ENCODE data around the gene FAM222B.
A peak's percentile ranks its signal among the peaks of the same experiment; 100 is the strongest.
"Not testable (repeated sequence)": the region's sequence is repeated elsewhere in the genome, so short reads cannot be mapped to it uniquely, and the experiment has no call there.

FAM222B gene

DNA sequence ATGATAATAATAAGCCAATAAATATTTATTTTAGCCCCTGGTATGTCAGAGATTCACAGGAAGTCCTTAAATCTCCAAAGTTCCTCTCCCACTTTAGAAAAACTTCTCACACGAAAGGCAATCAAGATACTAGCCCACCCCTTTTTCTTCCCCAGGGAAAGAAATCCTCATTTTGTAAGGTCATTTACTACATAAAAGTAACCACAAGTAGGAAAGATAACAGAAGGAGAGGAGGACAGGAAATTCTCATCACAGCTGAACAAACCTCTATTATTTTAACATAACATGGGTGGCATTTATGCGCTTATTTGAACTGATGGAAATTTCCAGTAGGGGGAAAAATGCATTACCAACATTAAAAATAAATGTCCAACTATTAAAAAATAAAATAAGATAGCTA lies 3.4 kb downstream of the FAM222B start:
- DNase-seq = no peak

DNA sequence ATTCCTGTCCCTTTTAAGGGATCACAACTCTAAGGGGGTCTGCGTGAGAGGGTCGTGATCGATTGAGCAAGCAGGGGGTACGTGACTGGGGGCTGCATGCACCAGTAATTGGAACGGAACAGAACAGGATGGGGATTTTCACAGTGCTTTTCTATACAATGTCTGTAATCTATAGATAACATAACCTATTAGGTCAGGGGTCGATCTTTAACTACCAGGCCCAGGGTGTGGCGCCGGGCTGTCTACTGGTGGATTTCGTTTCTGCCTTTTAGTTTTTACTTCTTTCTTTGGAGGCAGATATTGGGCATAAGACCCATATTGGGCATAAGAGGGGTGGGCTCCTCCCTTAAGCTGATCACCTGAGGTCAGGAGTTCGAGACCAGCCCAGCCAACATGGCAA lies 6.0 kb downstream of the FAM222B start:
- DNase-seq = not testable (repeated sequence)

DNA sequence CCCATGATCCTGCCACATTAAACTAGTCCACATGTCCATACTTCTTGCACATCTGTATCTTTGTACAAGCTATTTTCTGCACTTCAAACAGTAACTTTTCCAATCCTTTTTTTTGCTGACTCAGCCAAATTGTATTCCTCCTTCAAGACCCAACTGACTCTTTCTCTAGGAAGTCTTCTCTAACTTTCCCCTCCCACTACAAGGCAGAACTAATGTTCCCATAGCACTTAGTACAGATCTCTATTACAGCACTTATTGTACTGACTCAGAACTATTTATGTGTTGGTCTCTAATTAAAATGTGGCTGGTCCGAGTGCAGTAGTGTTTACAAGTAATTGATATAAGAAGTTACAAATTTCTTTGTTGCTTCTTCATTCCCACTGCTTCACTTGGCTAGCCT lies 8.2 kb downstream of the FAM222B start:
- DNase-seq = no peak

DNA sequence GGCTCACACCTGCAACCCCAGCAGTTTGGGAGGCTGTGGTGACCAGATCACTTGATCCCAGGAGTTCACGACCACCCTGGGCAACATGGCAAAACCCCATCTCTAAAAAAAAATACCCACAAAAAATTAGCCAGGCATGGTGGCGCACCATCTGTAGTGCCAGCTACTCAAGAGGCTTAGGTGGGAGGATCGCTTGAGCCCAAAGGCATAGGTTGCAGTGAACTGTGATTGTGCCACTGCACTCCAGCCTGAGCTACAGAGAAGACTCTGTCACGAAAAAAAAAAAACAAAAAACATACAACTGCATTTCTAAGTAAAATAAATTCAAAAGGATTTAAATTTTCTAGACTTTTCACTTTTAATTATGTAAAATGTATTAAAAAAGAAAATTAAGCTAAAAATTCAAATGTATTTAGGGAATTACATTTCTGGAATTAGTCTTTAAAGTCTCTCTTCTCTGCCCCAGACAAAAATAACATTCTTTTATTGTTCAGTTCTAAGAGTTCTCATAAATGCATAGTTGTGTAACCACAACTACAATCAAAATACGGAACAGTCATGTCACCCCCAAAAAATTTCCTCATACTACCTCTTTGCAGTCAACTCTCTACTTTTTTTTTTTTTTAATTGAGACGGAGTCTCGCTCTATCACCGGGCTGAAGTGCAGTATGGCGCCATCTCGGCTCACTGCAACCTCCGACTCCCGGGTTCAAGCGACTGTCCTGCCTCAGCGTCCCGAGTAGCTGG lies 14.1 kb downstream of the FAM222B start:
- DNase-seq = no peak

DNA sequence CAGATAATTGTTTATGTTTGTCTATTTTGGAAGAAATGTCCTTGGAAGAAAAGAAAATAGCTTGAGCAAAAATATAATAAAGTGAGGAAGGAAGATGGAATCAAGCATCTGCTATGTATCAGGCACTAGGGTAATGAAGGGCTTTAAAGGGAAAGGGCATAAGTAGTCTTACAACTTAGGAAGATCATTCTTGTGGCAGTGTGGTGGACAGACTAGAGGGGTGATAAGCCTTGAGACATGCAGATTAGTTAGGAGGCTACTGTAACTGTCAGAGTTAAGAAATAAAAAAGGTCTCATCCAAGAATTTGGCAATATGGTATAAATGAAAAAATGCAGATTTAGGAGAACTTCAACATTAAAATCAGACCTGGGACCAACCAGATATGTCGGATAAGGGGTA lies 14.9 kb downstream of the FAM222B start:
- DNase-seq = no peak

DNA sequence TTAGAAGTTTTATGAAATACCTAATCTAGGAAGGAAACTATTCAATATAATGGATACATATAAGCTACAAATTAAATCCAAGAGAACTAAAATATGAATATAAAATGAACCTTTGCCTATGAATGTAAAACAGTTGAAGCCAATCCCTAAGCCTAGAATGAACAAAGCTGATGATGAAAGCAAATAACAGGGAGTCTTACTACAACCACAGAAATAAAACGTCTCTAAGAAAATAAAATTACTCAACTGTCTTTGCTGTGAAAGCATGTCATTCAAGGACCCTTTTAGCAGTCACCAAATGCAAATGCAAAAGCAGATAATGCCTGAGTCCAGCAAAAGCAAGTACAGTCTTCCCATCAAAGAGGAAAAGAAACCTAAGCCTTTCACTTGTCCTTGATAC lies 23.0 kb downstream of the FAM222B start:
- no peak for DNase-seq

DNA sequence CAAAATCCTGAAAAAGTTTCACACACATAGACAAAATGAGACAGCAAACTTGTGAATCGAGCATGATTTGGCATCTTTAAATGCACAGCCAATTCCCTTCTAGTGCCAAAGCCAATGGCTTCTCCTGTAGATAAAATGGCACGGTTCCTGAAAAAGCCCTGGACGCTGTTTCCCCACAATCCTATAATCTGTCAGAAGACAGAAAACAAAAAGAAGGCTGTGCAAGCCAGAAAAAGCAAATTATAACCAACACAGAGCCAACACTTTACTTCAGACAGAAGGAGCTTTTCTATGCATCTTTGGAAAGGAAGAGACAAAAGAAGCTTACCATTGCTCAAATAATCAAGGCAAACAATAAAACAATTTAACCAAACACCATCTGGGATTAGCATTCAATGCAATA lies 23.8 kb downstream of the FAM222B start:
- DNase-seq = no peak

DNA sequence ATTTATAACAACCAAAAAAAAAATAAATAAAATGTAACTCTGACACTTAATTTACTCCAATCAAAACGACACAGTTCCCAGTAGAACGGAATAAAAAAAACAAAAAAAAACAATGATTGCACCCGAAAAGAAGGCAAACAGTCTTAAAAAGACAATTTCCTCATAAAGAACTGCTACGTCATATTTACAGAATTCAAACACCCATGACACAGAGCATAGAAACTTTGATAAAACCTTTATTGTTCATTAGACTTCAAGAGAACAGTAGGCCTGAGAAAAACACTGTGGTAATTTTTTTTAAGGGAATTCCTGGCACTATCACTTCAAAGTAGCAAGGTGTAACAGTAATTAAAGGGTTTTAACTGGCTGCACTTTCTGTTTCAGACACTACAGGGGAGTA lies 26.1 kb downstream of the FAM222B start:
- DNase-seq = no peak

DNA sequence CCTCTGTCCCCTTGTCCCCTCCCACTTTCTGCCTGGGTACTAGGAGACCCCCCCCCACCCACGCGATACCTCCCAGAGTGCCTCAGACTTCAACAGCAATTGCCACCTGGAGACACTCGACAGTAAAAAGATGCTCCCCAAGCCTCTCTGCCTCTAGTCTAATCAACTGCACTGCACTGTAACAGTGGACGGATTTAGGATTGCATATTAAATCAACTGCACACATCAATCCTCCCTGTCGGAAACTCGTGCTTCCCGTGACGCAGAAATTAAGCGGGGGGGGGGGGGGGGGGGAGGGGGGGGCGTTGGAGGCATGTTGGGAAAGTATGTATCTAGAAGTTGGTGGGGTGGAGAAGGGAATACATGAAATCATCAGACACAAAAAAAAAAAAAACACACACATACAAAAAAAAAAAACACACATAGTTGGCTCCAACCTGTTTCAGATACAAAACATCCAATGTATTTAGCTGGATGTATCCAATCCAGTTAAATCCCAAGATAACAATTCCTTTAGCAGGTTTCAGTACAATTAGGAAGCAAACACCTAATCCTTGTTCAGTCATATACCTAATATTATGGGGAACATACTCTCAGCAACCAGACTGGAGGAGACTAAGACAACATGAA lies 29.7 kb downstream of the FAM222B start:
- peak; percentile 88 for DNase-seq

DNA sequence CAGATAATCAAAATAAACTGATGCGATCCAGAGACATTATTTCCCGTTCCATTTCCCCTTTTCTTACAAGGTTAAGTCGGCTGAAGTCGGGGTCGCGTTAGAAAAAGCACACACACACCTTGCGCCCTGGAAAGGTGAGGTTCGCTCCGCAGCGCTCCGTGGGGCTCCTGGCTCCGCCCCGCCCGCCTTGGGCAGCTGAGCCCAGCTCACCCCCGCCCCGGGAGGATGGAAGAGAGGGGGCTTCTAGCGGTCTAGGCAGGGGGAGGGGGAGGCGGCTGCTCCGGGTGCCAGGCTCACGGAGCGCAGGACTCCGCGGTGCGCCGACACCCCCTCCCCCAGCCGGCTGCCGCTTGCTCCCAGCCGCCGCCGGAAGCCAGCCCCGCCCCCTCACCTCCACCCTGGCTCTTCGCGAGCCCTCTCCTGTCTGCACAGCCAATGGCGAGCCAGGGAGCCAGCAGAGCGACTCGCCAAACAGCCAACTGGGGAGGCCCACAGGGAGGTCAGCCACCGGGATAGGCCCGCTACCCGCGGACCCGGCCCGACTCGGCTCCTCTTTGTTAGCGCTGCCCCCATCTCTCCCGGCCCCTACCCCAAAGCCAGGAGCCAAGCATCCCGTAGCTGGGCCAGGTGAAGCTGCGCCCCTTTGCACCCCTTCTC lies 30.4 kb downstream of the FAM222B start:
- peak; percentile 98 for DNase-seq

DNA sequence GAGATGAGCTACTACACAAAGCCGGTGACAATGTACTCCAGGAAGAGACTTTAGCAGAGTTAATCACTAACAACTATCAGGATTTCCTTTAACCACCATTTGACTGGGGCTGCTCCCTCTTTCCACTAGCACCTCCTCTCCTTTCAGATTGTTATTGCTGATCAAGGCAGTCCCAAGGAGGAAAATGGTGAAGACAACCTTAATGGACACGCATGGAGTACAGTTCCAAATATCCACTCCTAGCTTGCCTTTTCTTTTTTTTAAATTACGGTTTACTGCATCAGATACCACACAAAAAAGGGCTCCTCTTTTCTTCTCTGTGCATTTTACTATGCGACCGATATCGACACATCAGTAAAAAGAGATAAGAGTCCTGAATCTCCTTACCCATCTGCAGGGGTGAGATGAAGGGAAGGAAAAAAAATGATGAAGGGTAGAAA lies 30.9 kb downstream of the FAM222B start:
- DNase-seq = no peak

DNA sequence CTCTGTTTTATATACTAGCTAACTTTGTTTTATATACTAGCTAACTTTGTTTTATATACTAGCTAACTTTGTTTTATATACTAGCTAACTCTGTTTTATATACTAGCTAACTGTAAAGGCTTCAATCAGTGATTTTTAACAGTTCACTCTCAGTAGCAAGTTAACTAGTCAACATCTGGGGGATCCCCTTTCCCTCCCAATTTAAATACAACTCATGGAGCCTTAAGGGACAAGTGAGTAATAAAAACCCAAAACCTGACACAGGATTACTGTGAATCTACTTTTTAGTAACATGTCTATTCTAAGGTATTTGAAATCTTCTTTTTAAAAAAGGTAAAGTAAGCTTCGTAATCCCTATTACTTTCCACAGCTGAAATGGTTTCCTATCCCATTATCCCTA lies 32.2 kb downstream of the FAM222B start:
- DNase-seq = no peak

DNA sequence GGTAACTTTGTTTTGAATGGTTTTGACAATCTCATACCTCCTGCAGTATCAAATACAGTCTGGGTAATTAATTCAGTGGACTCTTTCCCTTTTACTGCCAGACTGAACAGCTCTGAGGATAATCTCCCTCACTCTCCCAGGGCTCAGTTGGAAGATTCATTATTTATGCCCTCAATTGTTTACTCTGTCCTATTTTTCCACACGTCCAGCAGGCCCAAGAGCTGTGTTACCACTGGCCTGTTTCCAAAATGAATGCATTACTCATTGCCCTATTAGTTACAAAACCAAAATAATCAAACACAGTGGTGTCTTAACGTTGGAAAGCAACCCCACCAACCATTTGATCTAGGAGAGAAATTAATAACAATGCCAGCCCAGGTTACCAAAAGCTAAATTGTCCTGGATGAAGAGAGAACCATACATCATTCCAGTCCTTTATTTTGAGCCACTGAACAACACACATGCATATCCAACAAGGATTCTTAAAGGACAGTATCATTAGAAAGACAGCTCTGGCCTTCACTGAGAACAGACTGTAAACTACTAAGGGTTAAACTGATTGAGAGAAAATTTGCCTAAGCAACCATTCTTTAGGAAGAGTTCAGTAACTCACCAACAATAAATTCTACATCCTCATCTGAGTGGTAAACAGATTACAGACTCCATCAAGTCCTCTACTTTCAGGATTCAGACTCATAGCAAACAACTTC lies 34.5 kb downstream of the FAM222B start:
- peak; percentile 34 for DNase-seq

DNA sequence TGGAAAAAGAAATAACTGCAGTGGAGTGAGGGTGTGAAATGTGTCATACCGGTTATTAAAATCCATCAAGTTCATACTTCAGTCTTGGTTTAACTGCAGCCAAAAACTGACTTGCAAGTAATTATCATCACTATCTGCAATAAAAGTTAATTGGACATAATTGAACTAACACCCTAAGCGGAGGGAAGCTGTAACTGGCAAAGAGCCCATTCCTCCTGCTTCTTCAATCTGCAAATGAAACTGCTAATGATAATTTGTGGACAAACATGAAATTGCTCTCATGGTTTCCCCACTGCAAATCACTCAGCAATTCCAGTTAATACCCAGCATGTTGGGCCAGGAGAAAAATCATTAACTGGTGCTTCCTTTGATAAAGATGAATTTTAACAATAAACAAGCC lies 46.5 kb downstream of the FAM222B start:
- no peak for DNase-seq

DNA sequence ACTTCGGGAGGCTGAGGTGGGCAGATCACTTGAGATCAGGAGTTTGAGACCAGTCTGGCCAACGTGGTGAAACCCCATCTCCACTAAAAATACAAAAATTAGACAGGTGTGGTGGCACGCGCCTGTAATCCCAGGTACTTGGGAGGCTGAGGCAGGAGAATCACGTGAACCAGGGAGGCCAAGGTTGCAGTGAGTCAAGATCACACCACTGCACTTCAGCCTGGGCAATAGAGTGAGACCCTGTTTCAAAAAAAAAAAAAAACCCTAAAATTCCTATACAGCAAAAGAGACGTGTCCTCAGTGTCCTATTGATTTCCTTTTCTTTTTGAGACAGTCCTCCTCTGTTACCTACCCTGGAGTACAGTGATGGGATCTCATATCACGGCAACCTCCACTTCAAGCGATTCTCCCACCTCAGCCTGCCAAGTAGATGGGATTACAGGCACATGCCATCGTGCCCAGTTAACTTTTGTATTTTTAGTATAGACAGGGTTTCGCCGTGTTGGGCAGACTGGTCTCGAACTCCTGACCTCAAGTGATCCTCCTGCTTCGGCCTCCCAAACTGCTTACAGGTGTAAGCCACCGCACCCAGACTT lies 47.6 kb downstream of the FAM222B start:
- not testable (repeated sequence) for DNase-seq

DNA sequence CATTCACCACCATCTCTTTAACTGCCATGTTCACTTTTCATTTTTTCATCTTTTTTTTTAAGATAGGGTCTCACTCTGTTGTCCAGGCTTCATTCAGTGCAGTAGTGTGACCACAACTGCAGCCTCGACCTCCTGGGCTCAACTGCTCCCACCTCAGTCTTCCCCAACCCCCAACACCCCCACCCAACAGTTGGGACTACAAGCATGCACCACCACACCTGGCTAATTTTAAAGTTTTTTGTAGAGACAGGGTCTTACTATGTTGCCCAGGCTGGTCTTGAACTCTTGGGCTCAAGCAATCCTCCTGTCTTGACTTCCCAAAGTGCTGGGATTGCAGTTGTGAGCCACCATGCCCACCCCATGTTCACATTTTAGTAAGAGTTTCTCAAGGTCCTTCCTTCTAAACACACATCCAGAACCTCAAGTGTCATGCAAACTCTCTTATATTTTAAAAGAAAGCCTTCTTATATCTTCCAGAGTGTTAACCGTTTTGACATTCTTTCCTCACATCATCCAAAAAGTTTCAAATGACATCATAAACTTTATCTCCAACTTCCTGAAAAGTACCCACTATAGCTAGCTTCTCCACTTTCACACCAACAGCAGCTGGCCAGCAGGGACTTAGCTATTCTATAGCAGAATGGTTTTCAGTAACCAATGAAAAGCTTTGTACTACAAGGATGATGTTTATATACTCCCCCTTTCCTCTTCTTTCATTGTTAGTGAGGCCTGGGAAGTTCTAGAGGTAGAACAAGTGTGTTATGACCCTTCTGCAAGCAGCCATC lies 49.5 kb downstream of the FAM222B start:
- DNase-seq = no peak

DNA sequence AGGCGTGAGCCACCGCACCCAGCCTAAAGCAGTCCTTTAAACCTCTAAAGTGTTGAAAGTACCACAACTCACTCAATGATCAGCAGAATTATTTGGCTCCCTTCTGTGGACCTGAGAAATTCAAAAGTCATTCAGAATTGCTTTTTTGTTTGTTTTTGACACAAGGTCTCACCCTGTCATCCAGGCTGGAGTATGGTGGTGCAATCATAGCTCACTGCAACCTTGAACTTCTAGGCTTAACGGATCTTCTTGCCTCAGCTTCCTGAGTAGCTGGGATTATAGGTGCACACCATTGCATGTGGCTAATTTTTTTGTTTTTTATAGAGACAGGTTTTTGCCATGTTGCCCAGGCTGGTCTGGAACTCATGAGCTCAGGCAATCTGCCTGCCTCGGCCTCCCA lies 54.5 kb downstream of the FAM222B start:
- DNase-seq = no peak

DNA sequence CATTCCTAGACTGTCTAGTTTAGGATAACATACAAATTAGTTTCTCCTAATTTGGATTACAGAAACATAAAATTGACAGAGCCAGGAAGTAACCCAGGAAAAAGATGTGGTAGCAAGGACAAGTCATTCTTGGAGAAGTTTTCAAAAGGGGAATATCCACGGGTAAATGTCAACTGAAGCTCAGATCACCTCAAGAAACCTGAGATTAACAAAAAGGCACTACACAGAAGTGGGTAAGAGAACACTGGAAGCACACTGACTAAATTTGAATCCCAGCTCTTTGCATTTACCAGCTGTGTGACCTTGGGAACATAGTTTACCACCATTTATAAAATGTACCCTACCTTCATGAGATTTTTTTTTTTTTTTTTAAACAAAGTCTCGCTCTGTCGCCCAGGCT lies 59.4 kb downstream of the FAM222B start:
- DNase-seq = no peak

DNA sequence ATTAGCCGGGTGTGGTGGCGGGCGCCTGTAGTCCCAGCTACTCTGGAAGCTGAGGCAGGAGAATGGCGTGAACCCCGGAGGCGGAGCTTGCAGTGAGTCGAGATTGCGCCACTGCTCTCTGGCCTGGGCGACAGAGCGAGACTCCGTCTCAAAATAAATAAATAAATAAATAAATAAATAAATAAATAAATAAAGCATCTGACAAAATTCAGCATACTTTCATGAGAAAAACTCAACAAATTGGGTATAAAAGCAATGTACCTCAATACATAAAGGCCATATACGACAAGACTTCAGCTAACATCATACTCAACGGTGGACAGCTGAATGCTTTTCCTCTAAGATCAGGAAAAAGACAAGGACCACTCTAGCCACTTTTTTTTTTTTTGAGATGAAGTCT lies 63.0 kb downstream of the FAM222B start:
- not testable (repeated sequence) for DNase-seq

DNA sequence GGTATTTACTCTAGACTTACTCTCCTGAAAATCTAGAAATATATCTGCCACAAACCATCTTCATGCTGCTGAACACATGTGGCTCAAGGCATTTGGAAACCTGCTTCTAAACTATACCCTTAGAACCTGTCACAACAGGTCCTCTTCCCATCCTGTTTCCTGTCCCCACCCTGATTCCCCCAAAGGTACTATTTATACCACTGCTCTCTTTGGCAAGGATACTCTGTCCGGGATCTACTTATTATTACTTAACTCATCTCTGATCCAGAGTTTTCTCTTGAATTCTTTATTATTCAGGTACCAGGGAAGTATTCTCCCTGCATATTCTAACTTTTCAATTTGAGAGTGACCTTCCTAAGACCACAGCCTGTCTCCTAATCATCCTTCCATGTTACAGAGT lies 65.4 kb downstream of the FAM222B start:
- DNase-seq = no peak

DNA sequence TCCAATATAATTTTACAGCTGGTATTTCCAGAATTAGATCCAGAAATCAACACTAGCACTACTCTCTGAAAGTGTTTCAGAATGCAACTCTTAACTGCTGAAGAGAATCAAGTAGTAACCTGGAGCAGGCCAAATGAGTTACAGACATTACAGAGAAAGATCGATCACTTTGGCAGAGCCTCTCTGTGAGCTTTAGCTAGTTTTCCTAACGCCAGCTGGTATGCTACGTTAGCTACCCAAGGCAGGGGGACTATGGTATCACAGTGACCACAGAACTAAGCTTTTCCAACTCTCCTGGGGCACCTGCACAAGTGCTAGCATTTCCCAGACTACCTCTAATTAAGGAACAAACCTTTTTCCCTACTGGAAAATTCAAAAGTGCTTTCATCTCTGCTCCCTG lies 68.4 kb downstream of the FAM222B start:
- DNase-seq = no peak

DNA sequence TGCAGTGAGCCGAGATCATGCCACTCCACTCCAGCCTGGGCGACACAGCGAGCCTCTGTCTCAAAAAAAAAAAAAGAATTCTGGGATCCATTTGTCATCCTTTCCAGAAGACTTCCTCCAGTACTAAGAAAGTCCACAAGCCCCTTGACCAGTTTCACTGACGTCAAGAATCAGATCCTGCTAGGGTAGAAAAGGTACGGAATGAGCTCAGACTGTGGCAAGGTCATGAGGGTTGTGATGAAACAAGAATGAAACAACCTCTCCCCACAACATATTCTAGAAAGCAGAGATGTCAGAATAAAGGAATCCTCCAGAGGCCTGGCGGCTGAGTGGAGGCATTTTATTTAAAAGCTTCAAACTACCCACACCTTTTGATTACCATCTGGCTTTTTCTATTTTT lies 68.9 kb downstream of the FAM222B start:
- DNase-seq = no peak
